Activated CD4-positive, CD25-positive, alpha-beta regulatory T cell (primary cell): ENCODE data around the gene MCOLN1.
A peak's percentile ranks its signal among the peaks of the same experiment; 100 is the strongest.
"Not testable (repeated sequence)": the region's sequence is repeated elsewhere in the genome, so short reads cannot be mapped to it uniquely, and the experiment has no call there.

ENCODE experiments used
- DNase-seq, 4 experiments: peaks; one replicate each; lab custom pipeline; 2025; lab: John Stamatoyannopoulos, UW

The MCOLN1 gene

DNA sequence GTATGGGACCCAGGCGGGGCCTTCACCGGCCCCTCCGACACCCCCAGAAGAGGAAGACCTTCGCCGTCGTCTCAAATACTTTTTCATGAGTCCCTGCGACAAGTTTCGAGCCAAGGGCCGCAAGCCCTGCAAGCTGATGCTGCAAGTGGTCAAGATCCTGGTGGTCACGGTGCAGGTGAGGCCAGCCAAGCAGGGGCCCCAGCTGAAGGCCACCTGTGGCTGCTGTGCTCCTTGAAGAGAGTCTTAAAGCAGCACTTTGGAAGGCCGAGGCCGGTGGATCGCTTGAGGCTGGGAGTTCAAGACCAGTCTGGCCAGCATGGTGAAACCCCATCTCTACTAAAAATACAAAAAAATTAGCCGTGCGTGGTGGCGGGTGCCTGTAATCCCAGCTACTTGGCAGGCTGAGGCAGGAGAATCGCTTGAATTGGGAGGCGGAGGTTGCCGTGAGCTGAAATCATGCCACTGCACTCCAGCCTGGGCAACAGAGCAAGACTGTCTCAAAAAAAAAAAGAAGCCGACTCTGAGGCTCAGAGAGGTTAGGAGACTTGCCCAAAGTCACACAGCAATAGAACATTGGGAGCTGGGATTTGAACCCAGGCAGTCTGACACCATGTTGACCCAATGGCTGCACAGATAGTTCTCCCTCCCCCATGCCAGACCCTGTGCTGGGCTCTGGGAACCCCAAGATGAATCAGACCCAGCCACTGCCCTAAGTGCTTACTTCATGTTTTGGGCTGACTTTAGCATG lies 2.7 kb downstream of the MCOLN1 start:
- DNase-seq = no peak

DNA sequence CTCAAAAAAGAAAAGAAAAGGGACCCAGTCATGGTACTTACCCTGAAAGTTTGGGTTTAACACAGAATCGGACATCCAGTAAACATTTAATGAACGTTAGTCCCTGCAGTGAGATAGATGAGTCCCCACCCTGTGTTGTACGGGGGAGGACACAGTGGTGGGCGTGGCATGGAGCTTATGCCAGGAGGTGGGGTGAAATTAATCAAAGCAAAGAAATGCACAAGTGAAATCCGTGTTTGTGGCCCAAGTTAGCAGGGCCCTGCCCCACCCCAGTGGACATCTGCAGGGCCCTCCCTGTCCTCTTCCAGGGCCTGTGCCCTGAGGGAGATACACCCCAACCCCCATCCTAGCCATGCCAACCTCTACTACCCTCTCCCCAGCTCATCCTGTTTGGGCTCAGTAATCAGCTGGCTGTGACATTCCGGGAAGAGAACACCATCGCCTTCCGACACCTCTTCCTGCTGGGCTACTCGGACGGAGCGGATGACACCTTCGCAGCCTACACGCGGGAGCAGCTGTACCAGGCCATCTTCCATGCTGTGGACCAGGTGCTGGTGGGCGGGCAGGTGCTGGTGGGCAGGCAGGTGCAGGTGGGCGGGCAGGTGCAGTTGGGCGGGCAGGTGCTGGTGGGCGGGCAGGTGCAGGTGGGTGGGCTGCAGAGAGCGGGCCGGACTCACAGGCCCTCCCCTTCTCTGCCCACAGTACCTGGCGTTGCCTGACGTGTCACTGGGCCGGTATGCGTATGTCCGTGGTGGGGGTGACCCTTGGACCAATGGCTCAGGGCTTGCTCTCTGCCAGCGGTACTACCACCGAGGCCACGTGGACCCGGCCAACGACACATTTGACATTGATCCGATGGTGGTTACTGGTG lies 3.9 kb downstream of the MCOLN1 start:
- no peak for DNase-seq

DNA sequence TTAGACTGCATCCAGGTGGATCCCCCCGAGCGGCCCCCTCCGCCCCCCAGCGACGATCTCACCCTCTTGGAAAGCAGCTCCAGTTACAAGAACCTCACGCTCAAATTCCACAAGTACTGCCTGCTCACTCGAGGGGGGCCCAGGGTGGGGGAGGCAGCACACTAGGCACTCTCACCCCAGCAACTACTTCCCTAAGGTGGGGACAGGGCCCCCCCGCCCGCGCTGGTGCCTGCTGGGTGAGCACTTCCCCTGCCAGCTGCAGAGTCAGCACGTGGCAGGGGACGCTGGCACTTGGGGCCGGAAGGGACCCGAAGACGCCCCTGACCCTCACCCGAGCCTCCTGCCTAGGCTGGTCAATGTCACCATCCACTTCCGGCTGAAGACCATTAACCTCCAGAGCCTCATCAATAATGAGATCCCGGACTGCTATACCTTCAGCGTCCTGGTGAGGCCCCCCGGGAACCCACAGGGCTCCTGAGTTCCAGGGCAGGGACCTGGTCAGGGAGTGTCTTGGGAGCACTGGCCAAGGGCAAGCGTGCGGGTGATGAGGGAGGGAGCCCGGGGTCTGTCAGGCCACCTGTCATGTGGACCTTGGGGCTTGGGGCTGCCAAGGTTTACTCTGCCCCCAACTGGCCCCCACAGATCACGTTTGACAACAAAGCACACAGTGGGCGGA lies 5.2 kb downstream of the MCOLN1 start:
- DNase-seq = no peak

DNA sequence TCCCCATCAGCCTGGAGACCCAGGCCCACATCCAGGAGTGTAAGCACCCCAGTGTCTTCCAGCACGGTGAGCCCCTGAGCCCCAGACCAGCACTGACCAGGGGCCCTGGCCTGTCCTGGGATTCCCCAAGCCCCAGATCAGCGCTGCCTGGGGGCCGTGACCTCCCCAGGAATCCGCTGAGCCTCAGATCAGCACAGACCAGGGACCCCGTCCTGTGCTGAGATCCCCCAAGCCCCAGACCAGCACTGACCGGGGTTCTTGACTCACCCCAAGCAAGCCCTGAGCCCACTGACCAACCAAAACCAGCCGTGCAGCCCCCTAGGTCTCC lies 5.7 kb downstream of the MCOLN1 start:
- no peak for DNase-seq

DNA sequence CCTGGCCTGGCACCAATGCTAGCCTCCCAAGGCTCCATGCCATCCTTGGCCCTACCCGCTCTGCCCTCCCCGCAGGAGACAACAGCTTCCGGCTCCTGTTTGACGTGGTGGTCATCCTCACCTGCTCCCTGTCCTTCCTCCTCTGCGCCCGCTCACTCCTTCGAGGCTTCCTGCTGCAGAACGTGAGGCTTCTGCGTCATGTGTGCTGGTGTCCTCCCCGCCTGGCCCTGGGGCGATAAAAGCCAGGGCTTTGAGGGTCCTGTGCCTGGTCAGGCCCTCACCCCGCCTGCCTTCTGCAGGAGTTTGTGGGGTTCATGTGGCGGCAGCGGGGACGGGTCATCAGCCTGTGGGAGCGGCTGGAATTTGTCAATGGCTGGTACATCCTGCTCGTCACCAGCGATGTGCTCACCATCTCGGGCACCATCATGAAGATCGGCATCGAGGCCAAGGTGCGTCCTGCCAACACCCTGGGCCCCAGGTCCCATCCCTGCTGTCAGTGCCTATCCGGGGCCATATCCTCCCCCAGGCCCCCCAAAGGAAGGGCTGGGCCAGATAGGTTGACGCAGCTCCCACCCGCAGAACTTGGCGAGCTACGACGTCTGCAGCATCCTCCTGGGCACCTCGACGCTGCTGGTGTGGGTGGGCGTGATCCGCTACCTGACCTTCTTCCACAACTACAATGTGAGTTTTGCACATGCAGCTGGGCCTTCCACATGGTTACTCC lies 6.3 kb downstream of the MCOLN1 start:
- DNase-seq = no peak

DNA sequence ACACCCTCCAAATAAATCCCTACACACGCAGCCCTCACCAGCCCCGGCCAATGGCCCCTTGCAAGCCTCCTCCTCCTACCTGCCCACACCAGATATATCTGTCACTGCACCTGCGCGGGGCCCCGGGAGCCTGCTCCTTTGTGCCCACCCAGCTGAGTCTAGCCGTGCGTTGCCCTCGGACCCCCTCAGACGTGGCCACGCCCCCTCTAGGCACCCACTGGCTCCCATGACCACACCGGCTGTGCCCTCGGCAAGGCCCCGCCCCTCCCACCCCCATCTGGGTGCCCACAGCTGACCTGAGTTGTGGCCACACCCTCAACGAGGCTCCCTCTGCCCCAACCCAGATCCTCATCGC lies 6.8 kb downstream of the MCOLN1 start:
- no peak for DNase-seq

DNA sequence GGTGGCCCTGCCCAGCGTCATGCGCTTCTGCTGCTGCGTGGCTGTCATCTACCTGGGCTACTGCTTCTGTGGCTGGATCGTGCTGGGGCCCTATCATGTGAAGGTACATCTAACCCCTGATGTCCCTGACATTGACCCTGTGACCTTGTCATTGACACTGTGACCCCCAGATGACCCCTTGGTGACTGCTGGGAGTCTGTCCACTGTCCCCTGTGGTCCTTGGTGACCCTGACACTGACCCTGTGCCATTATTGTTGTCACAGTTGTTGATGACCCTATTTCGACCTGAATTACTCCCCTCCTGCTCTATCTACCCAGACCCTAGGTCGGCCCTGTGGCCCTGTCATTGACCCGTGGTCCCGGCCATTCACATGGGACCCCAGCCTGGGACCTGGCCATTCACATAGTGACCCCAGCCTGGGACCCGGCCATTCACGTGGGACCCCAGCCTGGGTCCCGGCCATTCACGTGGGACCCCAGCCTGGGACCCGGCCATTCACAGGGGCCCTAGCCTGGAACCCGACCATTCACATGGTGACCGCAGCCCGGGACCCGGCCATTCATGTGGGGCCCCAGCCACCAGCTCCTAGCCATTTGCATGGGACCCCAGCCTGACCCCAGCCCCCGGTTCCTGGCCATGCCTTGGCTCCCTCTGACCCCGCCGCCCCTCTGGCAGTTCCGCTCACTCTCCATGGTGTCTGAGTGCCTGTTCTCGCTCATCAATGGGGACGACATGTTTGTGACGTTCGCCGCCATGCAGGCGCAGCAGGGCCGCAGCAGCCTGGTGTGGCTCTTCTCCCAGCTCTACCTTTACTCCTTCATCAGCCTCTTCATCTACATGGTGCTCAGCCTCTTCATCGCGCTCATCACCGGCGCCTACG lies 7.4 kb downstream of the MCOLN1 start:
- DNase-seq = no peak

DNA sequence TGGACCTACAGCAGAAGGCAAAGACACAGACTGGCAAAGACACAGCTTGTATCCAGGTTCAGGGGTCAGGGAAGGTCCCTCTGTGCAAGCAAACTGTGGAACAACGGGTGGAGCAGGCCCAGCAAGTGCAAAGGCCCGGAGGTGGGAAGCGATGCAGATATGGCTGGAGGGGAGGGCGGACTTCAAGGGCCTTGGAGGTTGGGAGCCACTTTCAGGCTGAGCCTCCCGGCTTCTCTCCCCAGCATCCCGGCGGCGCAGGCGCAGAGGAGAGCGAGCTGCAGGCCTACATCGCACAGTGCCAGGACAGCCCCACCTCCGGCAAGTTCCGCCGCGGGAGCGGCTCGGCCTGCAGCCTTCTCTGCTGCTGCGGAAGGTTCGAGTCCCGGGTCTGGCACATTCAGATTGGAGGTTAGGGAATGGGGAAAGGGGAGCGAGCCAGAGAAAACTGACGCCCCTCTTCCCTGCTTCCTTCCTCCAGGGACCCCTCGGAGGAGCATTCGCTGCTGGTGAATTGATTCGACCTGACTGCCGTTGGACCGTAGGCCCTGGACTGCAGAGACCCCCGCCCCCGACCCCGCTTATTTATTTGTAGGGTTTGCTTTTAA lies 11.0 kb downstream of the MCOLN1 start:
- no peak for DNase-seq

DNA sequence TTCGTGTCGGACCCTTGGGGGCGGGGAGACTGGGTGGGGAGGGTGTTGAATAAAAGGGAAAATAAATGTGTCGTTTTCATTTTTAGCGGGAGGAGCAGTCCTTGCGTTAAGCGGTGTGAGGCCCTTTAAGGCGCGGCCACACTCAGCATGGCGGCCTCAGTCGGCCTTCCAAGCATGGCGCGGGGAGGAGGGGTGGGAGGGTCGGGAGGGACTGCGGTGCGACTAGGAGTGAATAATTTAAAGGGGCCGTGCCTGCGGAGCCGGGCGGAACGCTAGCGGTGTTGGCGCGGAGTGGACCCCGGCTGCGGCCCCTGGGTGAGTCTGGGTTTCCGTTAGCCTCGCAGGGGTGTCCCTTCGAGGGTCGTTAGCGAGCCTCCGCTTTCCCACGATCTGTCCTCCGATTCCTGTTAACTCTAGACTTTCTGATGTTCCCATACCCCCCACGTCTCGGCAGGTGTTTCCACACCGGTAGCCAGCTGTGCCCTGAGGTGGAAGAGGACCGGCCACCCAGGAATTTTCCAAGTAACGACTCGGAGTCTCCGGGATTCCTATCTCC lies 11.6 kb downstream of the MCOLN1 start:
- DNase-seq = peak; percentile 66 to 77 (median 70)

DNA sequence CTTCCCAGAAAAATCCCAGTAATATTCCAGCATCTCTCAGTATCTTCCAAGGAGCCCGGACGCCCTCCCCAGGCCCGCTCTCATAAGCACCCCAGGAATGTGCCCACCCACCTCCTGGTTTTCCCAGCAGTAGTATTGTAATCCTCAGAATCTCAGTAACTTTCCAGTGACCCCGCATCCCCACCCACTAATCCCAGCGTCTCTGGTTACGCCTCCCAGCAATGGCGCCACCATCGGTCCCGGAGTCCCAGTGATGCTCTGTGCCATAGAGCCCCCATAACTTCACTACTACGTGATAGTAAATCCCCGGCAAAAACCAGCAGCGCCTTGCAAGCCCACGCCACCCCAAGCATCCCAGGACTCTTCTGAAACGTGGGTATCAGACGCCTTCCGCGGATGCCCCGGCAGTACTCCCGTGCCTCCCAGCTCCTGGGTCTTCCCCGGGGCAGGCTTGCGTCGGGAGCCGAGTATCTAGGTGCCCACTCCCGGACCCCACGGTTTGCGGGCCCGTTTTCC lies 12.2 kb downstream of the MCOLN1 start:
- no peak for DNase-seq

DNA sequence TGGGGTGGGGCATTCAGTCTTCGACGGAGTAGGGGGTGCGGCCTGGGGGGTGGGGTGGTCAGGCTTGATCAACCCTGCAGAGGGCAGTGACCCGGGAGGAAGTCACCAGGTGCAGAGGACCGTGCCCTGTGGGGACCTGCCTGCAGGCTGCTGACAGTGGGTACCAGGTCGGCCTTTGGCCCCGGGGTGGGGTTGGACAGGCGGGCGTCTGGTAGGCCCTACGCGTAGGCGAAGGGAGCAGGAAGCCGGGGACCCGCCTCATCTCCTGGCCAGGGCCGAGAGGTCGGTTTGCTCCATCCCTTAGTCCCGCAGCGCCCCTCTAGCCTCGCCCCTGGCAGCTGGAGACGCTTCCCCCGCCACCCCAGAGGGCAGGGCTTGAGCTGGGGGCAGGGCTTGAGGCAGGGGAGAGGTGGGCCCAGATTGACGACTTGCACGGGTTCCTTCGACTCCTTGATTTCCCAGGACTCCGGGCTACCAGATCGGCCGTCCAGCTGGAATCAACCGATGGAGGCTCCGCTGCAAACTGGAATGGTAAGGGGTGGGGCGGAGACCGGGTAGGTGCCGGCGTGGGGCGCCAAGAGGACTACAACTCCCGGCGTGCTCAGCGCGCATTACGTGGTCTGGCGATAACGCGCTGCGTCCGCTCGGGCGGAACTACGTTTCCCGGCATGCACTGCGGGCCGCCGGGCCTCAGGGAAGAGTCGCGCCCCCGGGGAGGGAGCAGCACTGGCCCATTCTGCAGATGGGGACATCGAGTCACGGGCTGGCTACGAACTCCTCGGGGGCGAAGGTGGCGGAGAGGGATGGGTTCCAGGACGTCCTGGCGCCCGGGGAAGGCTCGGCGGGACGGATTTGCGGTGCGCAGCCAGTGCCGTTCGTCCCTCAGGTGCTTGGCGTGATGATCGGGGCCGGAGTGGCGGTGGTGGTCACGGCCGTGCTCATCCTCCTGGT lies 12.9 kb downstream of the MCOLN1 start, which contains the start of gene PNPLA6:
TSS of gene PNPLA6 (plus strand) at position 671 of the 951 bp plus-strand sequence. CDS start at position 743, 72 bp downstream.
- DNase-seq = peak; percentile 84 to 88 (median 86)

DNA sequence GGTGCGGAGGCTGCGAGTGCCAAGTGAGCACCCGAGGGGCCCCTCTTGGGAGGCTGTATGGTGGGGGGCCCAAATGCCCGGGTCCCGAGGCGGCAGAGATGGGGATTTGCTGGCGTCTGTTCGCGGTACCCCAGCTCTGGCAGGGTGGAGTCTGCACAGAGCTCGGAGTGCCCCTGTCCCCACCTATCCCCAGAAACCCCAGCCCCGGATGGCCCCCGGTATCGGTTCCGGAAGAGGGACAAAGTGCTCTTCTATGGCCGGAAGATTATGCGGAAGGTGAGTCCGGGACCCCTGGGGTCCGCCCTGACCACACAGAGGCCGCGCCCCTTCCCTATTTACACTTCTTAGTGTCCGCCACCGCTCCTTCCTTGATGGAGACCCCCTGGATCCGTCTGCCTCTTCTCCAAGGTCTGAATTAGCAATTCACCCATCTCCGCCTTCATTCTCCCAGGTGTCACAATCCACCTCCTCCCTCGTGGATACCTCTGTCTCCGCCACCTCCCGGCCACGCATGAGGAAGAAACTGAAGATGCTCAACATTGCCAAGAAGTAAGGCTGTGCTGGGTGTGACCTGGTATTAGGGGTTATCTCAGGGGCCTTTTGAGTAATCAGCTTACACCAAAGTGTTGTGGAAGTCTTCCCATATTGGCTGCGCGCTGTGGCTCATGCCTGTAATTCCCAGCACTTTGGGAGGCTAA lies 13.7 kb downstream of the MCOLN1 start:
- no peak for DNase-seq

DNA sequence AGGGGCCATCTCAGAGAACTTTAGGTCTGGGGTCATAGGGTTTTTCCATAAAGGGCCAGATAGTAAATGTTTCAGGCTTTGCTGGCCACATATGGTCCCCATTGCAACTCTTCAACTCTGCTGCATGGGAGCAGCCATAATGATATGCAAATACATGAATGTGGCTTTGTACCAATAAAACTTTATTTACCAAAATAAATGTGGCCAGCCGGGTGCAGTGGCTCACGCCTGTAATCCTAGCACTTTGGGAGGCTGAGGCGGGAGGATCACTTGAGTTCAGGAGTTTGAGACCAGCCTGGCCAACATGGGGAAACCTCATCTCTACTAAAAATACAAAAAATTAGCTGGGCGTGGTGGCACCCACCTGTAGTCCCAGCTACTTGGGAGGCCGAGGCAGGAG lies 16.6 kb downstream of the MCOLN1 start:
- not testable (repeated sequence) for DNase-seq

DNA sequence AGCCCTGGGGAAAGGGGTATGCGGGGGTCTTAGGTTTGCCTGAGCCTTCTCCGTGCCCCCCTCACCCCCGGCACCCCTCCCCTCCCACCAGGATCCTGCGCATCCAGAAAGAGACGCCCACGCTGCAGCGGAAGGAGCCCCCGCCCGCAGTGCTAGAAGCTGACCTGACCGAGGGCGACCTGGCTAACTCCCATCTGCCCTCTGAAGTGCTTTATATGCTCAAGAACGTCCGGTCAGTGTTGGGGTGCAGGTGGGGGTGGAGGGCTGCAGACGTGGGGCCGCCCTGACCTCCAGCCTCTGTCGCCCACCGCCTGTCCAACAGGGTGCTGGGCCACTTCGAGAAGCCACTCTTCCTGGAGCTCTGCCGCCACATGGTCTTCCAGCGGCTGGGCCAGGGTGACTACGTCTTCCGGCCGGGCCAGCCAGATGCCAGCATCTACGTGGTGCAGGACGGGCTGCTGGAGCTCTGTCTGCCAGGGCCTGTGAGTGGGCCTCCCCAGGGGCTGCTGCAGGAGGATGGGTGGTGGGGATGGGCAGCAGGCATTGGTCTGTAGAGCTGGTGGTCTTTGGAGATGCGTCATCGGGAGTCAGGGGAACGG lies 17.5 kb downstream of the MCOLN1 start:
- DNase-seq = no peak

DNA sequence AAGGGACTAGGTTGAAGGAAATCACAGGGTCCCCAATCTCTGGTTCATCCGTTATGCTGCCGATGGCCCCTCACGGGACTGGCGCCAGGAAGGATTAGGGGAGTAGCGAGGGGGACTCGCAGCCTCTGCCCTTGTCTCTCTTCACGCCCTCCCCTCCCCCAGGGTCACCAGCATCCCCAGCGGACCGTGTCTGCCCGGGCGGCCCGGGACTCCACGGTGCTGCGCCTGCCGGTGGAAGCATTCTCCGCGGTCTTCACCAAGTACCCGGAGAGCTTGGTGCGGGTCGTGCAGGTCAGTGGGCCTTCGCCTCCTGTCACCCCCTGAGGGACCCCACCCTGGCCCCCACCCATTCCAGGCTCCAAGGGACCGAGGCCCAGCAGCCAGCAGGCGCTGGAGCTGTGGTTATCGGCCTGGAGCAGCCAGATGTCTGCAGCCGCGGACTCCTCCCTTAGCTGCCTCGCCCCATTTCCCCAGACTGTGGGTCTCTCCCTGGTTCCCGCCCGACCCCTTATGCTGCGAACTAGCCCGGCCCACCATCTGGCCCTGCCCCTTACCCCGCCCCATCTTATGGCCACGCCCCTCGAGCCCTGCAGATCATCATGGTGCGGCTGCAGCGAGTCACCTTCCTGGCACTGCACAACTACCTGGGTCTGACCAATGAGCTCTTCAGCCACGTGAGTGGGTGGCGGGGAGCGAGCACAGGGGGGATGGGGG lies 18.5 kb downstream of the MCOLN1 start:
- no peak for DNase-seq

DNA sequence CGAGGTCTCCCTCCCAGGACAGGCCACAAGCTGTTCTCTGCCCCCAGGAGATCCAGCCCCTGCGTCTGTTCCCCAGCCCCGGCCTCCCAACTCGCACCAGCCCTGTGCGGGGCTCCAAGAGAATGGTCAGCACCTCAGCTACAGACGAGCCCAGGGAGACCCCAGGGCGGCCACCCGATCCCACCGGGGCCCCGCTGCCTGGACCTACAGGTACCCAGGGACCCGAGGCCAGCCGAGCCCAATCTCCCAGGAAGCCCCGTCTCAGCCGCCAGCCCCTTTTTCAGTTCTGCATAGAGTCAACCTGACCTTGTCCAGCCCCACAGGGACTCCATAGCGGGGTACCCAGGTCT lies 19.0 kb downstream of the MCOLN1 start:
- DNase-seq = no peak

DNA sequence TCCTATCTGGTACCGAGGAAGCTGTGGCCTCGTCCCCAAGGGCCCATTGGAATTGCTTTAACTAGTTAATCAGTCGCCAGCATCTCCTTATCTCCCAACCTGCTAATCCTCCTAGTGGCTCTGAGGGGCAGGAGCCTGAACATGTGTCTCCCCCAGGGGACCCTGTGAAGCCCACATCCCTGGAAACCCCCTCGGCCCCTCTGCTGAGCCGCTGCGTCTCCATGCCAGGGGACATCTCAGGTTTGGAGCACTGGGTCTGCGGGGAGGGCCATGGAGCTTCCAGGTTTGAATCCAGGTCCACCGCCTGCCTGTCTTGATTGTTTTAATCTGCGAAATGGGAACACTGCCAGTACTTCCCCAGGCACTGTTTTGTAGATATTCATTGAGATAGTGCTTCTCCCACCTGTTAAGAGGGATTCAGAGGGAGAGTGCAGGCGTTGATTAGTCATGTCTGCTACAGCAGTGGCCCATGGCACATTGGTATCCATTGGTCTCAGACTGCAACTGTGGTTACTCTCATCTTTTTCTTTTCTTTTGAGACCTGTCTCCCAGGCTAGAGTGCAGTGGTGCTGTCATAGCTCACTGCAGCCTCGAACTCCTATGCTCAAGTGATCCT lies 19.5 kb downstream of the MCOLN1 start:
- DNase-seq = no peak
